ENCODE results near the gene NBEA.
"Not testable (repeated sequence)": the region's sequence is repeated elsewhere in the genome, so short reads cannot be mapped to it uniquely, and the experiment has no call there.

Gene NBEA

GRCh38 chr13:35055705-35056104 lies 113.6 kb downstream of the NBEA start:
- no peak overlapping the region for H3K27ac ChIP-seq (ENCODE audit: low read length)
- no peaks in the 10 kb centered on the region for H3K27me3 ChIP-seq (ENCODE audit: control insufficient read depth, insufficient read depth, low read length)
- H3K4me1 ChIP-seq (ENCODE audit: control insufficient read depth, insufficient read depth, low read length): no peaks in the 10 kb centered on the region
- WGBS (ENCODE audit: insufficient coverage, insufficient read length): no CpG with 5 or more reads among the region's 5 CpGs
- H3K4me3 ChIP-seq (ENCODE audit: low read length): no peak overlapping the region
- no peaks in the 10 kb centered on the region for H3K36me3 ChIP-seq (ENCODE audit: control insufficient read depth, insufficient read depth, low read length)
- H3K9me3 ChIP-seq (ENCODE audit: control insufficient read depth, insufficient read depth, low read length): no peaks in the 10 kb centered on the region
- no peak for DNase-seq (ENCODE audit: low read depth, low spot score)

DNA sequence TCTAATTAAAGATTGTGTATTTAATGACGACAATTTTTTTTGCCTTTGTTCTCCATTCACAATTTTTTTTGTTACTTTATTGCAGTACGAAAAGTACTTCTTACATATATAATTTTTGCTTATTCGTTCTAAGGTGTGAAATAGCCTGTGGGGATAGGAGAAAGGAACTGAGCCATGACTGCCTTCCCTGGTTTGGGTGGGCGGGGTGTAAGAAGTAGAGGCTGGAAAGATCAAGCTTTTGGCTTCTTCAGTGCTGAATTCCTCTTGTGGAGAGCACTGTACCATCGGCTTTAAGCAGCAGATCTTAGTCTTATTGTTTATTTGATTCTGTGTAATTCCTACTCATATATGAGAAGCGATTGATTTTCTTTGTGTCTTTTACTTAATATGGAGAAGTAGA lies 115.8 kb downstream of the NBEA start:
- Histone ChIP-seq H3K27me3 (ENCODE audit: control insufficient read depth, insufficient read depth, low read length) (no peaks in the 10 kb centered on the region), H3K9me3 (ENCODE audit: control insufficient read depth, insufficient read depth, low read length) (no peaks in the 10 kb centered on the region), H3K4me3 (ENCODE audit: low read length) (no peak overlapping the region), H3K36me3 (ENCODE audit: control insufficient read depth, insufficient read depth, low read length) (no peaks in the 10 kb centered on the region), H3K27ac (ENCODE audit: low read length) (no peak overlapping the region), H3K4me1 (ENCODE audit: control insufficient read depth, insufficient read depth, low read length) (no peaks in the 10 kb centered on the region)
- 100% methylated on average over 1 of the region's 6 CpGs for WGBS (ENCODE audit: insufficient coverage, insufficient read length)
- DNase-seq (ENCODE audit: low read depth, low spot score): no peak

- not testable (repeated sequence) for H3K27ac ChIP-seq (ENCODE audit: low read length); H3K4me1 ChIP-seq (ENCODE audit: control insufficient read depth, insufficient read depth, low read length); H3K4me3 ChIP-seq (ENCODE audit: low read length); H3K27me3 ChIP-seq (ENCODE audit: control insufficient read depth, insufficient read depth, low read length); H3K36me3 ChIP-seq (ENCODE audit: control insufficient read depth, insufficient read depth, low read length); H3K9me3 ChIP-seq (ENCODE audit: control insufficient read depth, insufficient read depth, low read length); DNase-seq (ENCODE audit: low read depth, low spot score)
- WGBS (ENCODE audit: insufficient coverage, insufficient read length): 100% methylated on average over 1 of the region's 3 CpGs
Observed at GRCh38 chr13:35058585-35058984, 116.5 kb downstream of the NBEA start.

DNA sequence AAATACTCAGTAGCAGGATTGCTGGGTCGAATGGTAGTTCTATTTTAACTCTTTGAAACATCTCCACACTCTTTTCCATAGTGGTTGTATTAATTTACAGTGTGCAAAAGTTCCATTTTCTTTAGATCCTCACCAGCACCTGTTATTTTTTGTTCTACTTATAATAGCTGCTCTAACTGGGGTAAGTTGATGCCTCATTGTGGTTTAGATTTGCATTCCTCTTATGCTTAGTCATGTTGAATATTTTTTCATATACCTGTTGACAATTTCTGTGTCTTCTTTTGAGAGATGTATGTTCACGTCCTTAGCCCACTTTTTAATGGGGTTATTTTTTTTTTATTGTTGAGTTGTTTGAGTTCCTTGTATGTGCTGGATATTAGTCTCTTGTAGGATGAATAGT lies 144.6 kb downstream of the NBEA start:
- Histone ChIP-seq H3K4me1 (ENCODE audit: control insufficient read depth, insufficient read depth, low read length) (no peaks in the 10 kb centered on the region), H3K36me3 (ENCODE audit: control insufficient read depth, insufficient read depth, low read length) (no peaks in the 10 kb centered on the region), H3K9me3 (ENCODE audit: control insufficient read depth, insufficient read depth, low read length) (no peaks in the 10 kb centered on the region), H3K4me3 (ENCODE audit: low read length) (no peak overlapping the region), H3K27me3 (ENCODE audit: control insufficient read depth, insufficient read depth, low read length) (no peaks in the 10 kb centered on the region), H3K27ac (ENCODE audit: low read length) (no peak overlapping the region)
- DNase-seq (ENCODE audit: low read depth, low spot score): no peak
- WGBS (ENCODE audit: insufficient coverage, insufficient read length): no CpG with 5 or more reads among the region's 2 CpGs

DNA sequence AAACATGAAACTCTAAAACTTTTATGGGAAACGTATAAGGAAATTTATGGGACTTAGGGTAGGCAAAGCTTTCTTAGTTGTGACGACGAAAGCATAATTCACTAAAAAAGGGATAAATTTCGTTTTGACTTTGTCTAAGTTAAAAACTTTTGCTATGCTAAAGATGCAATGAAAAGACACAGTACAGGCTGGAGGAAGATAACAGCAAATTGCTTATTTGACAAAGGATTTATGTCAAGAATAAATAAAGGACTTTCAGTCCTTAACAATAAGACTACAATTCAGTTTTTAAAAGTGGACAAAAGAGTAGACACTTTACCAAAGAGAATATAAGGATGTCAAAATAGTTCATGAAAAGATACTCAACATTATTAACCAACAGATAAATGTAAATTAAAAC lies 150.2 kb downstream of the NBEA start:
- Histone ChIP-seq H3K4me3 (ENCODE audit: low read length) (no peak overlapping the region), H3K27ac (ENCODE audit: low read length) (no peak overlapping the region), H3K27me3 (ENCODE audit: control insufficient read depth, insufficient read depth, low read length) (no peaks in the 10 kb centered on the region), H3K36me3 (ENCODE audit: control insufficient read depth, insufficient read depth, low read length) (no peaks in the 10 kb centered on the region), H3K9me3 (ENCODE audit: control insufficient read depth, insufficient read depth, low read length) (no peaks in the 10 kb centered on the region), H3K4me1 (ENCODE audit: control insufficient read depth, insufficient read depth, low read length) (no peaks in the 10 kb centered on the region)
- DNase-seq (ENCODE audit: low read depth, low spot score): no peak
- 100% methylated on average over 2 of the region's 4 CpGs for WGBS (ENCODE audit: insufficient coverage, insufficient read length)

DNA sequence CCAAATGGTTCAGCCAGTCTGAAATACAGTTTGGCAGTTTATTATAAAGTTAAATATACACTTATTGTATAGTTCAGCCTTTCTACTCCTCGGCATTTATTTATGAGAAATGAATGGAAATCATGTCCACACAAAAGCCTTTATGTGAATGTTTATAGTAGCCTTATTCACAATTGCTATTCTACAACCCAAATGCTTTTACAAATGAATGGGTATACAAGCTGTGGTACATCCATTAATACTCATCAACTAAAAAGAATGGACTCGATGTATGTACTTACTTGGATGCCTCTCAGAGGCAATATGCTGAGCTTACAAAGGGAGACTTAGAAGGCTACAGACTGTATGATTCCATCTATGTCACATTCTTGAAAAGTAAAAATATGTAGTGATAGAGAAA lies 150.7 kb downstream of the NBEA start:
- no peak overlapping the region for H3K4me3 ChIP-seq (ENCODE audit: low read length)
- no CpG with 5 or more reads among the region's 2 CpGs for WGBS (ENCODE audit: insufficient coverage, insufficient read length)
- no peak for DNase-seq (ENCODE audit: low read depth, low spot score)
- H3K36me3 ChIP-seq (ENCODE audit: control insufficient read depth, insufficient read depth, low read length): no peaks in the 10 kb centered on the region
- no peaks in the 10 kb centered on the region for H3K27me3 ChIP-seq (ENCODE audit: control insufficient read depth, insufficient read depth, low read length)
- H3K4me1 ChIP-seq (ENCODE audit: control insufficient read depth, insufficient read depth, low read length): no peaks in the 10 kb centered on the region
- no peak overlapping the region for H3K27ac ChIP-seq (ENCODE audit: low read length)
- no peaks in the 10 kb centered on the region for H3K9me3 ChIP-seq (ENCODE audit: control insufficient read depth, insufficient read depth, low read length)

DNA sequence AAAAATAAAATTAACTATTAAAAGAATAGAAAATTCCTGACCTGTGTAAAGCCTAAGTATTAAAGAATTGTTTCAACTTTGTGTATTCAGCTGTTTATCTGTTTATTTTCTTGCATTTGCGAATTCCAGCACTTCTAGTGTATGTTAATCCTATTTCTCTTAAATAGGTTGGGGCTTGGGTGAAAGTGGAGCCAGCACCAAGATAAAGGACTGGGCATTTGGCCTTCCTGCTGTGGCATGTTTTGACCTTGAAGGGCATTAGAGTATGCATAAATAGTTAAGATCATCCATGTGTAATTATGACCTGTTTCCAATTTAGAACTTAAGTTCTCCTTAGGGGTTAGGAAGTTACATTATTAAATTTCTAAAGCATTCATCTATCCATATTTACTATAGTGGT lies 151.3 kb downstream of the NBEA start:
- WGBS (ENCODE audit: insufficient coverage, insufficient read length): no CpG with 5 or more reads among the region's 1 CpG

DNA sequence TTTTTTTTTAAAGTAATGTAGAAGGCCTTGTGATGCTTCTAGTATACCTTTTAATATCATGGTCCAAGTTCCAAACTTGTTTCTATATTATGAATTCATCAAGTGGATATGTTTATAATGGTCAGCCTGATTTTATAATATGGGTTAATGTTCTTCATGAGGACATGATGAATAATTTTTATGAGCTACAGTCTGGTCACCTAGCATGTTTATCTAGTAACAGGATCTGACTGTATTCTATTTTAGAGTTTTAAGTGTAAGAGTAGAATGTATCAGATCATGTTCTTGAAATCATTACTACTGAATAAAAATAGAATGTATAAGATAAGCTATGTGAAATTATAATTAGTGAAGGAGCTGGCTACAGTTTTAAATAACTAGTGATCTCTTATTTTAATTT lies 164.7 kb downstream of the NBEA start:
- H3K36me3 ChIP-seq (ENCODE audit: control insufficient read depth, insufficient read depth, low read length); H3K9me3 ChIP-seq (ENCODE audit: control insufficient read depth, insufficient read depth, low read length); H3K4me1 ChIP-seq (ENCODE audit: control insufficient read depth, insufficient read depth, low read length); H3K27ac ChIP-seq (ENCODE audit: low read length); H3K4me3 ChIP-seq (ENCODE audit: low read length); H3K27me3 ChIP-seq (ENCODE audit: control insufficient read depth, insufficient read depth, low read length); DNase-seq (ENCODE audit: low read depth, low spot score): not testable (repeated sequence)

More for the DNA sequence above, 151.3 kb downstream of the NBEA start:
- Histone ChIP-seq H3K27ac (ENCODE audit: low read length) (no peak overlapping the region), H3K4me1 (ENCODE audit: control insufficient read depth, insufficient read depth, low read length) (no peaks in the 10 kb centered on the region), H3K9me3 (ENCODE audit: control insufficient read depth, insufficient read depth, low read length) (no peaks in the 10 kb centered on the region), H3K36me3 (ENCODE audit: control insufficient read depth, insufficient read depth, low read length) (no peaks in the 10 kb centered on the region), H3K27me3 (ENCODE audit: control insufficient read depth, insufficient read depth, low read length) (no peaks in the 10 kb centered on the region), H3K4me3 (ENCODE audit: low read length) (no peak overlapping the region)
- DNase-seq (ENCODE audit: low read depth, low spot score): no peak

DNA sequence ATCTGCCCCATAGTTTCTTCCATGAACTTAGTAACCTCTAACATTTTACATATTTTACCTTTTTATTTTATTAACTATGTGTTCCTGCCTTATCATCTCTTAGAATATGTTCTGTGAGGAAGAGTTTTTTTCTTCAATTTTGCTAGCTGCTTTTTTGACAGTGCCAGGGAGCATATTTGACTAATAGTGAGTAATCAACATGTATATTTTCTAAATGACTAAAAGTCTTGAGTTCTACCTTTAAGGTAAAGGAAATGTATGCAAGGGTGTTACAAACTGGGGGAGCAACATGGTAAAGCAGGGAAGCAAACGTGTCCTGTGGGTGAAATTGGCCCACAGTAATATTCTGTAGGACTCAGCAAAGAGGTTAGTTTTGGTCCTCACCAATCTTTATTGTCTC lies 165.5 kb downstream of the NBEA start:
- Histone ChIP-seq H3K4me3 (ENCODE audit: low read length) (no peak overlapping the region), H3K36me3 (ENCODE audit: control insufficient read depth, insufficient read depth, low read length) (no peaks in the 10 kb centered on the region), H3K27me3 (ENCODE audit: control insufficient read depth, insufficient read depth, low read length) (no peaks in the 10 kb centered on the region), H3K27ac (ENCODE audit: low read length) (no peak overlapping the region), H3K9me3 (ENCODE audit: control insufficient read depth, insufficient read depth, low read length) (no peaks in the 10 kb centered on the region), H3K4me1 (ENCODE audit: control insufficient read depth, insufficient read depth, low read length) (no peaks in the 10 kb centered on the region)
- DNase-seq (ENCODE audit: low read depth, low spot score): no peak
- no CpG with 5 or more reads among the region's 1 CpG for whole genome bisulfite sequencing (ENCODE audit: insufficient coverage, insufficient read length)

DNA sequence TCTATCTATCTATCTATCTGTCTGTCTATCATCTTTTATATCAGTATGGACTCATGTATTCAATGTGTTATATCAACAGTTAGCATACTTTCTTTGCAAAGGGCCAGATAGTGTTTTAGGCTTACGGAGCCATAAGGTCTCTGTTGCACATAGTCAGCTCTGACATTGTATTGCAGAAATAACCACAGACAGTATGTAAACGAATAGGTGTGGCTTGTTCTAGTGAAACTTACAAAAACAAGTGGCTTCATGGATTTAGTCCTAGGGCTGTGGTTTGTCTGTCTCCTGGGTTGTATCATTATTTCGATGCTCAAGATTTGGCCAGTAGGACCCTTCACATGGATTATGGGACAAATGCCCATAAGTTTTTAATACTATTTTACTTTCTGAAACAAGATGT lies 171.5 kb downstream of the NBEA start:
- not testable (repeated sequence) for H3K36me3 ChIP-seq (ENCODE audit: control insufficient read depth, insufficient read depth, low read length); H3K4me3 ChIP-seq (ENCODE audit: low read length); DNase-seq (ENCODE audit: low read depth, low spot score); H3K9me3 ChIP-seq (ENCODE audit: control insufficient read depth, insufficient read depth, low read length); H3K27me3 ChIP-seq (ENCODE audit: control insufficient read depth, insufficient read depth, low read length); H3K4me1 ChIP-seq (ENCODE audit: control insufficient read depth, insufficient read depth, low read length); H3K27ac ChIP-seq (ENCODE audit: low read length)
- no CpG with 5 or more reads among the region's 3 CpGs for WGBS (ENCODE audit: insufficient coverage, insufficient read length)

DNA sequence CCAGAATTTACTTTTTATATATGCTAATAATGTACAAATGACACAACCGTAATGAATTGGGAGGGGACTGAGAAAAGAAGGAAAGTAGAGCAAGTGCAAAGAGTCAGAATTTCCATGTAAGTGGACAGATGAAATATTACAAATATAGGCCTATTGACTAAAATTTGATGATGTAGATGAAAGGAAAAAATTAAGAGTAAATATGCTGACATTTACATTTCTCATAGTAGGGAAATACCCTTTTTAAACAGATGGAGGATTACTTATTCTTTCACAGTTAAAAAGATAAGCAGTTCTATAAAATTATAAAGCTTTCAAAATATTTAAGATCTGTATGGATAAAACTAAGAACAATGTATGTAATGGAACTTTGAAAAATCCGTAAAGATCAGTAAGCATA lies 185.4 kb downstream of the NBEA start:
- no CpG with 5 or more reads among the region's 2 CpGs for WGBS (ENCODE audit: insufficient coverage, insufficient read length)
- Histone ChIP-seq H3K36me3 (ENCODE audit: control insufficient read depth, insufficient read depth, low read length) (no peaks in the 10 kb centered on the region), H3K4me3 (ENCODE audit: low read length) (no peak overlapping the region), H3K27me3 (ENCODE audit: control insufficient read depth, insufficient read depth, low read length) (no peaks in the 10 kb centered on the region), H3K4me1 (ENCODE audit: control insufficient read depth, insufficient read depth, low read length) (no peaks in the 10 kb centered on the region), H3K27ac (ENCODE audit: low read length) (no peak overlapping the region), H3K9me3 (ENCODE audit: control insufficient read depth, insufficient read depth, low read length) (no peaks in the 10 kb centered on the region)
- no peak for DNase-seq (ENCODE audit: low read depth, low spot score)
